ENCODE measurements around the gene SVIL.

DNA sequence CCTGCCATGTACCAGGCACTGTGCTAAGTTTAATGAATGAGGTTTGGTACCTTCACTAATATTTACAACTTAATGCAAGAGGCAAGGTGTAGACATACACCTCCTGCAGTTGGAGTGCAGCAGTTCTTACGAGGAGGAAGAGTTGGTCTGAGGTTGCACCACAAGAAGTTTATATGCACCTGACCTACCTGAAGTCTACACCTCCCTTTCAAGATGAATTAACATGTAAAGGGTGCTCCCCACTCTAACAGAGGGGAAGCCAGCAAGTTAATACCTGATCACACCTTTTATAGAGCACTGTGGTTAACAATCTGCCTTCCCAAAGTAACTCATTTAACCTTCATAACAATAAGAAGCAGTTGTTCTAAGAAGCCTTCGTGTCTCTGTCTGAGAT lies 225.9 kb downstream of the SVIL start:
- TF ChIP-seq POLR2A (IDR thresholded peaks at IDR 0.05; ENCODE audit: low read length) (no peak), GATA1 (IDR thresholded peaks at IDR 0.05; ENCODE audit: low read depth, low read length) (no peak)

Measured in erythroblast (primary cell).